ENCODE data around the gene SLCO4C1.

SLCO4C1 gene

GRCh38 chr5:102306121-102306520, 10.0 kb upstream of the SLCO4C1 start:
- H2AFZ ChIP-seq (ENCODE audit: low read depth): no peak overlapping the region
- H3K27me3 ChIP-seq (ENCODE audit: insufficient read depth, low read depth): no peaks in the 10 kb centered on the region
- no peaks in the 10 kb centered on the region for H4K20me1 ChIP-seq (ENCODE audit: insufficient read depth)
- TF ChIP-seq CTCF (conservative IDR thresholded peaks at IDR 0.05; ENCODE audit: low read depth, low read length): no peak
- H3K4me1 ChIP-seq (ENCODE audit: low read depth, poor library complexity, severe bottlenecking): peaks cover 16% of the 10 kb centered on the region
- H3K27ac ChIP-seq: no peak overlapping the region
- H3K4me2 ChIP-seq: no peak overlapping the region
- H3K36me3 ChIP-seq (ENCODE audit: insufficient read depth): no peaks in the 10 kb centered on the region
- H3K9ac ChIP-seq: no peak overlapping the region
- no peaks in the 10 kb centered on the region for H3K79me2 ChIP-seq (ENCODE audit: insufficient read depth, low read depth)
- H3K4me3 ChIP-seq (IDR thresholded peaks at IDR 0.05; ENCODE audit: insufficient read depth, low read depth, low read length): no peak overlapping the region

GRCh38 chr5:102295534-102296177, 428 bp downstream of the SLCO4C1 start:
- no peaks in the 10 kb centered on the region for H3K36me3 ChIP-seq (ENCODE audit: insufficient read depth)
- no peaks in the 10 kb centered on the region for H4K20me1 ChIP-seq (ENCODE audit: insufficient read depth)
- peak overlapping the region; percentile 99 for H3K4me2 ChIP-seq
- no peaks in the 10 kb centered on the region for H3K79me2 ChIP-seq (ENCODE audit: insufficient read depth, low read depth)
- peaks cover 17% of the 10 kb centered on the region for H3K4me1 ChIP-seq (ENCODE audit: low read depth, poor library complexity, severe bottlenecking)
- peak overlapping the region; percentile 69; the same call in 1 of the 2 replicates for H3K27ac ChIP-seq
- no peak overlapping the region for H3K4me3 ChIP-seq (IDR thresholded peaks at IDR 0.05; ENCODE audit: insufficient read depth, low read depth, low read length)
- peak overlapping the region; percentile 96 for H2AFZ ChIP-seq (ENCODE audit: low read depth)
- no peak for TF ChIP-seq CTCF (conservative IDR thresholded peaks at IDR 0.05; ENCODE audit: low read depth, low read length)
- no peaks in the 10 kb centered on the region for H3K27me3 ChIP-seq (ENCODE audit: insufficient read depth, low read depth)
- H3K9ac ChIP-seq: peak overlapping the region; percentile 45; the same call in 1 of the 2 replicates

GRCh38 chr5:102294886-102295395, 1.1 kb downstream of the SLCO4C1 start:
- Histone ChIP-seq H3K9ac (no peak overlapping the region; the same call in 1 of the 2 replicates), H2AFZ (ENCODE audit: low read depth) (peak overlapping the region; percentile 96; the same call in 1 of the 2 replicates), H3K36me3 (ENCODE audit: insufficient read depth) (no peaks in the 10 kb centered on the region), H3K79me2 (ENCODE audit: insufficient read depth, low read depth) (no peaks in the 10 kb centered on the region), H3K27ac (no peak overlapping the region), H3K4me3 (IDR thresholded peaks at IDR 0.05; ENCODE audit: insufficient read depth, low read depth, low read length) (no peak overlapping the region), H3K4me2 (peak overlapping the region; percentile 99), H3K4me1 (ENCODE audit: low read depth, poor library complexity, severe bottlenecking) (peaks cover 17% of the 10 kb centered on the region), H3K27me3 (ENCODE audit: insufficient read depth, low read depth) (no peaks in the 10 kb centered on the region), H4K20me1 (ENCODE audit: insufficient read depth) (no peaks in the 10 kb centered on the region)
- no peak for TF ChIP-seq CTCF (conservative IDR thresholded peaks at IDR 0.05; ENCODE audit: low read depth, low read length)

GRCh38 chr5:102290004-102290403, 6.1 kb downstream of the SLCO4C1 start:
- no peaks in the 10 kb centered on the region for H3K27me3 ChIP-seq (ENCODE audit: insufficient read depth, low read depth)
- H3K27ac ChIP-seq: no peak overlapping the region
- no peaks in the 10 kb centered on the region for H4K20me1 ChIP-seq (ENCODE audit: insufficient read depth)
- no peaks in the 10 kb centered on the region for H3K36me3 ChIP-seq (ENCODE audit: insufficient read depth)
- no peaks in the 10 kb centered on the region for H3K79me2 ChIP-seq (ENCODE audit: insufficient read depth, low read depth)
- no peak overlapping the region for H3K4me2 ChIP-seq
- peaks cover 6% of the 10 kb centered on the region for H3K4me1 ChIP-seq (ENCODE audit: low read depth, poor library complexity, severe bottlenecking)
- H2AFZ ChIP-seq (ENCODE audit: low read depth): no peak overlapping the region
- TF ChIP-seq CTCF (conservative IDR thresholded peaks at IDR 0.05; ENCODE audit: low read depth, low read length): no peak
- H3K9ac ChIP-seq: no peak overlapping the region
- H3K4me3 ChIP-seq (IDR thresholded peaks at IDR 0.05; ENCODE audit: insufficient read depth, low read depth, low read length): no peak overlapping the region
